CD14-positive monocyte (primary cell): ENCODE data around the gene SPPL2A. TPM values are rescaled to one million over a fixed set of nuclear protein-coding genes. Genes with fewer than 3 reads are reported as not detected.

Experiments
- DNase-seq, 3 donors: peaks; one replicate each; pipeline ENCODE4 v3.0.0-alpha.2; 2011 to 2022
- H2AFZ ChIP-seq: 2 replicates; pipeline ENCODE4 v1.6.0; 2012; ENCODE audit warnings: mild to moderate bottlenecking, low read depth, low read length, inconsistent platforms; ENCODE audit not compliant: insufficient read depth, poor library complexity, severe bottlenecking
- H3K27ac ChIP-seq, 2 donors: 1 replicate in 1 of 2; 2 replicates in 1 of 2; pipeline ENCODE4 v1.5.1; 2012 to 2013; ENCODE audit warnings: low read length in 2 of 2, control low read depth in 1 of 2, inconsistent platforms in 1 of 2, low read depth in 1 of 2, mild to moderate bottlenecking in 1 of 2
- H3K27me3 ChIP-seq, 2 donors: one replicate each; pipeline versions ENCODE4 v1.6.0 to v1.6.1; 2011 to 2013; ENCODE audit warnings: low read length in 2 of 2; ENCODE audit not compliant: control insufficient read depth in 2 of 2, insufficient read depth in 2 of 2
- H3K36me3 ChIP-seq, 2 donors: replicated peaks in 1 of 2; 1 replicate in 1 of 2; 2 replicates in 1 of 2; pipeline versions ENCODE4 v1.5.1 to v1.6.1; 2012 to 2013; ENCODE audit warnings: low read length in 2 of 2, control low read depth in 1 of 2, inconsistent platforms in 1 of 2, mild to moderate bottlenecking in 1 of 2; ENCODE audit not compliant: insufficient read depth in 2 of 2, control insufficient read depth in 1 of 2
- H3K4me1 ChIP-seq, 2 donors: 1 replicate in 1 of 2; 2 replicates in 1 of 2; pipeline versions ENCODE4 v1.5.1 to v1.6.1; 2012 to 2013; ENCODE audit warnings: low read length in 2 of 2, control low read depth in 1 of 2, inconsistent platforms in 1 of 2, mild to moderate bottlenecking in 1 of 2, moderate library complexity in 1 of 2; ENCODE audit not compliant: insufficient read depth in 2 of 2, control insufficient read depth in 1 of 2
- H3K4me2 ChIP-seq: replicated peaks from 2 replicates; pipeline ENCODE3; 2012; ENCODE audit warnings: low read length, moderate library complexity, mild to moderate bottlenecking; ENCODE audit not compliant: poor library complexity, severe bottlenecking; ENCODE audit errors: extremely low read depth
- H3K4me3 ChIP-seq, 3 experiments: fragments of 200-600 bp in 1 of 3; sonication (generic) in 1 of 3; replicated peaks in 1 of 3; 1 replicate in 2 of 3; 2 replicates in 1 of 3; pipeline ENCODE4 v1.5.1; 2011 to 2013; ENCODE audit warnings: low read length in 3 of 3, mild to moderate bottlenecking in 3 of 3, control low read depth in 2 of 3, low read depth in 2 of 3, inconsistent platforms in 1 of 3, moderate library complexity in 1 of 3
- H3K79me2 ChIP-seq: 2 replicates; pipeline ENCODE4 v1.6.0; 2012; ENCODE audit warnings: mild to moderate bottlenecking, control low read depth, inconsistent platforms, low read length, moderate library complexity; ENCODE audit not compliant: insufficient read depth
- H3K9ac ChIP-seq: 2 replicates; pipeline ENCODE4 v1.6.0; 2017; ENCODE audit warnings: low read length, mild to moderate bottlenecking; ENCODE audit not compliant: insufficient read depth, poor library complexity, severe bottlenecking
- H3K9me3 ChIP-seq, 2 donors: replicated peaks in 1 of 2; 1 replicate in 1 of 2; 2 replicates in 1 of 2; pipeline versions ENCODE4 v1.5.1 to v1.6.1; 2012 to 2013; ENCODE audit warnings: low read length in 2 of 2, control low read depth in 1 of 2; ENCODE audit not compliant: control insufficient read depth in 1 of 2, insufficient read depth in 1 of 2
- H4K20me1 ChIP-seq: 2 replicates; pipeline ENCODE4 v1.6.0; 2012; ENCODE audit warnings: mild to moderate bottlenecking, low read length, control low read depth, moderate library complexity; ENCODE audit not compliant: insufficient read depth
- H3K27ac Mint-ChIP-seq, 7 donors: one replicate each; pipeline ENCODE4 v1.8.0; 2020; ENCODE audit warnings: mild to moderate bottlenecking in 7 of 7, mixed read lengths in 7 of 7, moderate library complexity in 6 of 7, inconsistent platforms in 2 of 7
- H3K27me3 Mint-ChIP-seq, 3 donors: one replicate each; pipeline ENCODE4 v1.8.0; 2021 to 2022; ENCODE audit warnings: low read depth in 3 of 3, mild to moderate bottlenecking in 3 of 3, mixed read lengths in 3 of 3, moderate library complexity in 3 of 3, inconsistent platforms in 1 of 3
- H3K36me3 Mint-ChIP-seq, 2 donors: one replicate each; pipeline ENCODE4 v1.8.0; 2020; ENCODE audit warnings: mixed read lengths in 2 of 2, inconsistent platforms in 1 of 2, mild to moderate bottlenecking in 1 of 2
- H3K4me1 Mint-ChIP-seq: one replicate; pipeline ENCODE4 v1.8.0; 2020; ENCODE audit warnings: mild to moderate bottlenecking, mixed read lengths
- H3K4me3 Mint-ChIP-seq, 2 donors: one replicate each; pipeline ENCODE4 v1.8.0; 2020; ENCODE audit warnings: mild to moderate bottlenecking in 2 of 2, mixed read lengths in 2 of 2, moderate library complexity in 1 of 2
- H3K9me3 Mint-ChIP-seq, 7 donors: one replicate each; pipeline ENCODE4 v1.8.0; 2020 to 2022; ENCODE audit warnings: mixed read lengths in 7 of 7, mild to moderate bottlenecking in 6 of 7, moderate library complexity in 6 of 7, inconsistent platforms in 2 of 7
- WGBS: methylation state at CpG from one replicate; pipeline ENCODE4 v1.1.5; 2013; ENCODE audit warnings: missing lambda C conversion rate; ENCODE audit not compliant: insufficient coverage; 5-methylcytosine and 5-hydroxymethylcytosine counted together
- intact Hi-C, 2 donors: fragments of 100-400 bp; cut with micrococcal nuclease; formaldehyde crosslinking; loops; one replicate each; pipeline versions ENCODE4 v1.15.0 to v1.15.1; 2023
- polyA plus RNA-seq, 3 donors: library from polyadenylated mRNA; depleted of rRNA in 1 of 3; unstranded in 2 of 3; stranded (reverse) in 1 of 3; fragments of 300-500 nt in 2 of 3; fragments of >200 nt in 1 of 3; fragmentation: Illumina TruSeq in 2 of 3; gene quantifications; 1 replicate in 2 of 3; 2 replicates in 1 of 3; pipeline ENCODE4 v1.2.3, GENCODE V29; 2012 to 2021
- TF ChIP-seq, protein P1 (sequence below): fragments of 200-600 bp; IDR thresholded peaks from one replicate; pipeline ENCODE4 v1.8.0; 2022; ENCODE audit warnings: antibody characterized with exemption, mild to moderate bottlenecking

The SPPL2A gene
- polyA plus RNA-seq, 3 donors = 111 to 204 (median 190) TPM

DNA sequence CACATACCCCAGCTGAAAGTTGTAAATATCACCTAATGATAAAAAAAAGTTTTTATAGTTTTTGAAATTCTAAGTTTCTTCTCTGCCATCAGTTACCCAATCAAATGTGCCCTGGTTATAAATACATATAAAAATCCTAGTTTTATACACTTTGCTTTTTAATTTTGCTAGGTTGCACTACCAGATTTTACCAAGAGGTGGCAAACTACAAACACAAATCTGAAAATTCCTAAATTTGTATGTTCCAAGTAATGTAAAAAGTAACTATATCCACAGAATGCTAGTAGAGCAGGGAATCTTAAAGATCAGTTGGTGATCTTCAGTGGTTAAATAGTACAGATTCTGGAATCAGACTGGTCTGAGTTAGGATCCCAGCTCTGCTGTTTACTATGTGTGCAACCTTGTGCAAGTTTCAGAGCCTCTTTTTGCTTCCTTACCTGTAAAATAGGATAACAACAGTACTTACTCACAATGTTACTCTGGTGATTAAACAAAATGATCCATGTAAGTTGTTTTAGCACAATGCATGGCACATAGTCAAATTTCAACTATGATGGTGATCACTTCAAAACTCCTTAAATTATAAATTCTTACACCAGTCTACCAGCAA lies 89.9 kb downstream of the SPPL2A start:
- H3K27me3 Mint-ChIP-seq = no peaks in the 10 kb centered on the region
- no peak overlapping the region for H3K9ac ChIP-seq
- H3K4me2 ChIP-seq = no peak overlapping the region
- H2AFZ ChIP-seq = no peak overlapping the region
- H3K27me3 ChIP-seq = no peaks in the 10 kb centered on the region
- peaks cover 99% of the 10 kb centered on the region for H3K79me2 ChIP-seq
- H3K4me1 ChIP-seq = no peaks in the 10 kb centered on the region
- no peak overlapping the region for H3K4me3 Mint-ChIP-seq
- TF ChIP-seq, protein P1, sequence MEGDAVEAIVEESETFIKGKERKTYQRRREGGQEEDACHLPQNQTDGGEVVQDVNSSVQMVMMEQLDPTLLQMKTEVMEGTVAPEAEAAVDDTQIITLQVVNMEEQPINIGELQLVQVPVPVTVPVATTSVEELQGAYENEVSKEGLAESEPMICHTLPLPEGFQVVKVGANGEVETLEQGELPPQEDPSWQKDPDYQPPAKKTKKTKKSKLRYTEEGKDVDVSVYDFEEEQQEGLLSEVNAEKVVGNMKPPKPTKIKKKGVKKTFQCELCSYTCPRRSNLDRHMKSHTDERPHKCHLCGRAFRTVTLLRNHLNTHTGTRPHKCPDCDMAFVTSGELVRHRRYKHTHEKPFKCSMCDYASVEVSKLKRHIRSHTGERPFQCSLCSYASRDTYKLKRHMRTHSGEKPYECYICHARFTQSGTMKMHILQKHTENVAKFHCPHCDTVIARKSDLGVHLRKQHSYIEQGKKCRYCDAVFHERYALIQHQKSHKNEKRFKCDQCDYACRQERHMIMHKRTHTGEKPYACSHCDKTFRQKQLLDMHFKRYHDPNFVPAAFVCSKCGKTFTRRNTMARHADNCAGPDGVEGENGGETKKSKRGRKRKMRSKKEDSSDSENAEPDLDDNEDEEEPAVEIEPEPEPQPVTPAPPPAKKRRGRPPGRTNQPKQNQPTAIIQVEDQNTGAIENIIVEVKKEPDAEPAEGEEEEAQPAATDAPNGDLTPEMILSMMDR = peak; percentile 94
- intact Hi-C loops = loop anchor here (1.0 to 5.0 kb wide), 2 partner anchors 232 to 233 kb away; partner anchors contain the start of gene AP4E1 (in 2 of the 2)
- peaks cover 95% of the 10 kb centered on the region for H4K20me1 ChIP-seq
- peak; percentile 8 to 21 (median 13) for DNase-seq
- no peaks in the 10 kb centered on the region for H3K9me3 ChIP-seq
- peaks cover 6% of the 10 kb centered on the region for H3K4me1 Mint-ChIP-seq
- H3K36me3 Mint-ChIP-seq = peaks cover 14 to 33% of the 10 kb centered on the region in 2 donors
- no peak overlapping the region for H3K27ac Mint-ChIP-seq
- peak overlapping the region in 1 of 2 donors; percentile 47 for H3K27ac ChIP-seq
- peaks cover 4 to 50% of the 10 kb centered on the region in 2 donors for H3K36me3 ChIP-seq
- H3K4me3 ChIP-seq = no peak overlapping the region
- H3K9me3 Mint-ChIP-seq = peaks cover 0 to 2% (median 0%) of the 10 kb centered on the region in 7 donors

DNA sequence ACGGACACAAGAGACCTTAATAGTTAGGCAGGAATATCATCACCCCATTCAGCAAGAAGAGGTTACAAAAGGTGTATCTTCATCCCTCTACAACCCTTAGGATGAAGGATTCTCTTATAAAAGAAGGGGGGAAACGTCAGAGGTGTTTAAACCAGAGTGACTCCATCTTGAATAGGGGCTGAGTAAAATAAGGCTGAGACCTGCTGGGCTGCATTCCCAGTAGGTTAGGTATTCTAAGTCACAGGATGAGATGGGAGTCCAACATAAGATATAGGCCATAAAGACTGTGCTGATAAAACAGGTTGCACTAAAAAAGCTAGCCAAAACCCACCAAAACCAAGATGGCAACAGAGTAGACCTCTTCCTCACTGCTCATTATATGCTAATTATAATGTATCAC lies 95.4 kb downstream of the SPPL2A start:
- no peak overlapping the region for H3K27ac Mint-ChIP-seq

More for the DNA sequence above, 95.4 kb downstream of the SPPL2A start:
- Mint-ChIP-seq H3K36me3 (peaks cover 18 to 27% of the 10 kb centered on the region in 2 donors), H3K4me1 (no peaks in the 10 kb centered on the region), H3K9me3 (peaks cover 0 to 2% (median 0%) of the 10 kb centered on the region in 7 donors), H3K27me3 (peaks cover 0 to 1% (median 0%) of the 10 kb centered on the region in 3 donors), H3K4me3 (no peak overlapping the region)
- H4K20me1 ChIP-seq = peaks cover 98% of the 10 kb centered on the region
- H3K4me3 ChIP-seq = no peak overlapping the region
- DNase-seq = no peak
- no CpG with 5 or more reads among the region's 2 CpGs for WGBS
- H2AFZ ChIP-seq = no peak overlapping the region
- no peak overlapping the region for H3K9ac ChIP-seq
- no peak overlapping the region for H3K4me2 ChIP-seq
- peak overlapping the region in 1 of 2 donors; percentile 7 for H3K27ac ChIP-seq
- H3K36me3 ChIP-seq = peaks cover 8 to 87% of the 10 kb centered on the region in 2 donors
- H3K27me3 ChIP-seq = no peaks in the 10 kb centered on the region
- H3K79me2 ChIP-seq = peaks cover 100% of the 10 kb centered on the region
- H3K4me1 ChIP-seq = no peaks in the 10 kb centered on the region
- H3K9me3 ChIP-seq = no peaks in the 10 kb centered on the region
- intact Hi-C loops = no loop called here
- TF ChIP-seq, protein P1 = no peak
